GM12878 (cell line): ENCODE data around the gene ZNF226. TPM values are rescaled to one million over a fixed set of nuclear protein-coding genes. Genes with fewer than 3 reads are reported as not detected.

Experiments
- CHD2 ChIP-seq: IDR thresholded peaks from 2 replicates; pipeline ENCODE4 v1.6.1; 2011; ENCODE audit warnings: low read depth, low read length, improper control_type of control experiment, borderline replicate concordance
- EED ChIP-seq: sonication (generic); IDR thresholded peaks from 2 replicates; pipeline ENCODE4 v1.6.1; 2016; ENCODE audit warnings: antibody characterized with exemption, low read depth
- ESRRA ChIP-seq: IDR thresholded peaks from 2 replicates; pipeline ENCODE4 v1.6.1; 2012; ENCODE audit warnings: mild to moderate bottlenecking, low read length, improper control_type of control experiment
- GABPA ChIP-seq: IDR thresholded peaks from 2 replicates; pipeline ENCODE4 v1.6.1; 2014; ENCODE audit warnings: antibody characterized with exemption, low read depth, mild to moderate bottlenecking, inconsistent platforms
- HCFC1 ChIP-seq: fragments of 150-350 bp; IDR thresholded peaks from 2 replicates; pipeline ENCODE4 v1.6.1; 2014; ENCODE audit warnings: low read length
- IKZF2 ChIP-seq, 2 experiments: fragments of 450-650 bp; IDR thresholded peaks; 2 replicates each; pipeline ENCODE4 v1.6.1; 2017; ENCODE audit warnings: mild to moderate bottlenecking in 2 of 2, moderate library complexity in 2 of 2
- IRF4 ChIP-seq: IDR thresholded peaks from 2 replicates; pipeline ENCODE4 v1.6.1; 2011; ENCODE audit warnings: low read depth, low read length
- JUNB ChIP-seq: IDR thresholded peaks from 2 replicates; pipeline ENCODE4 v1.6.1; 2016; ENCODE audit warnings: antibody characterized with exemption, mild to moderate bottlenecking
- PAX5 ChIP-seq: IDR thresholded peaks from 2 replicates; pipeline ENCODE4 v1.6.1; 2011; ENCODE audit warnings: low read depth, low read length, borderline replicate concordance
- POU2F2 ChIP-seq: IDR thresholded peaks from 3 replicates; pipeline ENCODE4 v1.6.1; 2011; ENCODE audit warnings: low read depth, mild to moderate bottlenecking, low read length, borderline replicate concordance
- RELA ChIP-seq: fragments of 450-650 bp; IDR thresholded peaks from 2 replicates; pipeline ENCODE4 v1.8.0; 2014; ENCODE audit warnings: borderline replicate concordance; ENCODE audit not compliant: partially characterized antibody
- SMAD5 ChIP-seq: IDR thresholded peaks from 2 replicates; pipeline ENCODE4 v1.6.1; 2016; ENCODE audit warnings: antibody characterized with exemption, low read depth
- SPI1 ChIP-seq: IDR thresholded peaks from 2 replicates; pipeline ENCODE4 v1.6.1; 2011; ENCODE audit warnings: low read depth, mild to moderate bottlenecking, low read length, moderate library complexity, borderline replicate concordance; ENCODE audit not compliant: insufficient read depth
- TCF3 ChIP-seq: IDR thresholded peaks from 2 replicates; pipeline ENCODE4 v1.6.1; 2012; ENCODE audit warnings: low read depth, mild to moderate bottlenecking, low read length, borderline replicate concordance; ENCODE audit not compliant: insufficient read depth
- YY1 ChIP-seq: IDR thresholded peaks from 2 replicates; pipeline ENCODE4 v1.6.1; 2011; ENCODE audit warnings: low read depth, mild to moderate bottlenecking, low read length
- ZNF24 ChIP-seq: fragments of 450-650 bp; IDR thresholded peaks from 2 replicates; pipeline ENCODE4 v1.6.1; 2017; ENCODE audit warnings: antibody characterized with exemption, mild to moderate bottlenecking
- polyA plus RNA-seq, 11 experiments: library from polyadenylated mRNA; depleted of rRNA in 4 of 11; unstranded in 6 of 11; stranded (reverse) in 5 of 11; fragments of >200 nt; fragmentation: Nextera tagmentation in 4 of 11; fragmentation: Illumina TruSeq in 1 of 11; extraction: Ambion mirVana in 4 of 11; extraction: Trizol in 1 of 11; gene quantifications; 1 replicate in 1 of 11; 2 replicates in 10 of 11; pipeline versions ENCODE4 v1.2.1 to v1.2.3, GENCODE V29; 2011 to 2016; ENCODE audit warnings: inconsistent platforms in 2 of 11, missing spikeins in 2 of 11, low read depth in 1 of 11
- total RNA-seq, 4 experiments: library from RNA; depleted of rRNA in 3 of 4; stranded (reverse); fragments of >200 nt in 3 of 4; fragmentation: Illumina TruSeq in 1 of 4; extraction: Trizol in 1 of 4; gene quantifications; 2 replicates each; pipeline versions ENCODE4 v1.2.1 to v1.2.3, GENCODE V29; 2013 to 2021
- TF ChIP-seq, protein P1 (sequence below): fragments of 450-650 bp; IDR thresholded peaks from 2 replicates; pipeline ENCODE4 v1.6.1; 2016; ENCODE audit warnings: mild to moderate bottlenecking, moderate library complexity, borderline replicate concordance
- TF ChIP-seq, protein P2 (sequence below): fragments of 450-650 bp; formaldehyde crosslinking; IDR thresholded peaks from 2 replicates; pipeline ENCODE4 v1.4.0; 2020; ENCODE audit warnings: mild to moderate bottlenecking, moderate library complexity
- TF ChIP-seq, protein P3 (sequence below): fragments of 450-650 bp; IDR thresholded peaks from 2 replicates; pipeline ENCODE4 v1.6.1; 2014; ENCODE audit warnings: mild to moderate bottlenecking

The ZNF226 gene
- total and polyA plus RNA-seq, 10 of the 15 experiments (the other 5 are each of a cell fraction or from before 2014, with no cell fraction given), result 13.7 to 35.3 (median 18.3) TPM

DNA sequence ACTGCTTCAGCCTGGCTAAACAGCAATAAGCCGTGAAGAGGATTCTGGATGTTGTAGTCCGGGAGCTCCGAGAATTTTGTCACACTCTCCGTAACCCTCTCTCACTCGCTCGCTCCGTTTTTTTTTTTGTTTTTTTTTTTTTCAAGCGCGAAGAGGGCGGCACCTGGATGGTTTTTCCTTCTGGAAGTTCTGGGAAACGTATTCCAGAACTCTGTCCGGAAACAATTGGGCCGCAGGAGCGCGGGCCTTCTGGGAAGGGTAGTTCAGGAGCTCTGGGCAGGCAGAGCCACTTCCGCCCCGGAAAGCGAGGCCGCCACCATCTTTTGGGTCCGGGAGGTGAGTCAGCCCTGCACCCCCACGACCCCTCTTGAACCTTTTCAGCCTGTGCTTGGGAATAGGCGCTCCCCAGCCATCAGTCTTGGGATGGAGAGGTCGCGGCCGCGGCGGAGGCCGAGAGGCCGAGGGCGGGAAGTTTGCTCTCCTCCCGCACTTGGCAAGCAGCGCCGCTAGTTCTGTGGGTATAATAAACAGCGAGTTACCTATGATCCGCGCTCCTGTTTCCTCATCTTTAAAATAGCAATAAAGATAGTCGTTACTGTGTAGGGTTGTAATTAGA, 47.5 kb downstream of the ZNF226 start, which contains the start of gene ZNF227 (continued):
- TF ChIP-seq, protein P1, sequence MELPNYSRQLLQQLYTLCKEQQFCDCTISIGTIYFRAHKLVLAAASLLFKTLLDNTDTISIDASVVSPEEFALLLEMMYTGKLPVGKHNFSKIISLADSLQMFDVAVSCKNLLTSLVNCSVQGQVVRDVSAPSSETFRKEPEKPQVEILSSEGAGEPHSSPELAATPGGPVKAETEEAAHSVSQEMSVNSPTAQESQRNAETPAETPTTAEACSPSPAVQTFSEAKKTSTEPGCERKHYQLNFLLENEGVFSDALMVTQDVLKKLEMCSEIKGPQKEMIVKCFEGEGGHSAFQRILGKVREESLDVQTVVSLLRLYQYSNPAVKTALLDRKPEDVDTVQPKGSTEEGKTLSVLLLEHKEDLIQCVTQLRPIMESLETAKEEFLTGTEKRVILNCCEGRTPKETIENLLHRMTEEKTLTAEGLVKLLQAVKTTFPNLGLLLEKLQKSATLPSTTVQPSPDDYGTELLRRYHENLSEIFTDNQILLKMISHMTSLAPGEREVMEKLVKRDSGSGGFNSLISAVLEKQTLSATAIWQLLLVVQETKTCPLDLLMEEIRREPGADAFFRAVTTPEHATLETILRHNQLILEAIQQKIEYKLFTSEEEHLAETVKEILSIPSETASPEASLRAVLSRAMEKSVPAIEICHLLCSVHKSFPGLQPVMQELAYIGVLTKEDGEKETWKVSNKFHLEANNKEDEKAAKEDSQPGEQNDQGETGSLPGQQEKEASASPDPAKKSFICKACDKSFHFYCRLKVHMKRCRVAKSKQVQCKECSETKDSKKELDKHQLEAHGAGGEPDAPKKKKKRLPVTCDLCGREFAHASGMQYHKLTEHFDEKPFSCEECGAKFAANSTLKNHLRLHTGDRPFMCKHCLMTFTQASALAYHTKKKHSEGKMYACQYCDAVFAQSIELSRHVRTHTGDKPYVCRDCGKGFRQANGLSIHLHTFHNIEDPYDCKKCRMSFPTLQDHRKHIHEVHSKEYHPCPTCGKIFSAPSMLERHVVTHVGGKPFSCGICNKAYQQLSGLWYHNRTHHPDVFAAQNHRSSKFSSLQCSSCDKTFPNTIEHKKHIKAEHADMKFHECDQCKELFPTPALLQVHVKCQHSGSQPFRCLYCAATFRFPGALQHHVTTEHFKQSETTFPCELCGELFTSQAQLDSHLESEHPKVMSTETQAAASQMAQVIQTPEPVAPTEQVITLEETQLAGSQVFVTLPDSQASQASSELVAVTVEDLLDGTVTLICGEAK, result peak; percentile 97
- TF ChIP-seq SPI1 (peak; percentile 52; the same call in 1 of the 2 replicates), SMAD5 (no peak), GABPA (peak; percentile 98), RELA (peak; percentile 43), PAX5 (no peak), HCFC1 (peak; percentile 95), IRF4 (0 out of 2 replicates have a peak, but pooled peaks have one; percentile 11), CHD2 (peak; percentile 56; the same call in 1 of the 2 replicates), EED (no peak), JUNB (0 out of 2 replicates have a peak, but pooled peaks have one; percentile 24), IKZF2 (IDR thresholded peaks at IDR 0.05) (peak; percentile 69 to 75), TCF3 (0 out of 2 replicates have a peak, but pooled peaks have one; percentile 14), ESRRA (0 out of 2 replicates have a peak, but pooled peaks have one; percentile 61), POU2F2 (peak; percentile 57; the same call in 2 of the 3 replicates), ZNF24 (no peak), YY1 (peak; percentile 94)
- TF ChIP-seq, protein P2, sequence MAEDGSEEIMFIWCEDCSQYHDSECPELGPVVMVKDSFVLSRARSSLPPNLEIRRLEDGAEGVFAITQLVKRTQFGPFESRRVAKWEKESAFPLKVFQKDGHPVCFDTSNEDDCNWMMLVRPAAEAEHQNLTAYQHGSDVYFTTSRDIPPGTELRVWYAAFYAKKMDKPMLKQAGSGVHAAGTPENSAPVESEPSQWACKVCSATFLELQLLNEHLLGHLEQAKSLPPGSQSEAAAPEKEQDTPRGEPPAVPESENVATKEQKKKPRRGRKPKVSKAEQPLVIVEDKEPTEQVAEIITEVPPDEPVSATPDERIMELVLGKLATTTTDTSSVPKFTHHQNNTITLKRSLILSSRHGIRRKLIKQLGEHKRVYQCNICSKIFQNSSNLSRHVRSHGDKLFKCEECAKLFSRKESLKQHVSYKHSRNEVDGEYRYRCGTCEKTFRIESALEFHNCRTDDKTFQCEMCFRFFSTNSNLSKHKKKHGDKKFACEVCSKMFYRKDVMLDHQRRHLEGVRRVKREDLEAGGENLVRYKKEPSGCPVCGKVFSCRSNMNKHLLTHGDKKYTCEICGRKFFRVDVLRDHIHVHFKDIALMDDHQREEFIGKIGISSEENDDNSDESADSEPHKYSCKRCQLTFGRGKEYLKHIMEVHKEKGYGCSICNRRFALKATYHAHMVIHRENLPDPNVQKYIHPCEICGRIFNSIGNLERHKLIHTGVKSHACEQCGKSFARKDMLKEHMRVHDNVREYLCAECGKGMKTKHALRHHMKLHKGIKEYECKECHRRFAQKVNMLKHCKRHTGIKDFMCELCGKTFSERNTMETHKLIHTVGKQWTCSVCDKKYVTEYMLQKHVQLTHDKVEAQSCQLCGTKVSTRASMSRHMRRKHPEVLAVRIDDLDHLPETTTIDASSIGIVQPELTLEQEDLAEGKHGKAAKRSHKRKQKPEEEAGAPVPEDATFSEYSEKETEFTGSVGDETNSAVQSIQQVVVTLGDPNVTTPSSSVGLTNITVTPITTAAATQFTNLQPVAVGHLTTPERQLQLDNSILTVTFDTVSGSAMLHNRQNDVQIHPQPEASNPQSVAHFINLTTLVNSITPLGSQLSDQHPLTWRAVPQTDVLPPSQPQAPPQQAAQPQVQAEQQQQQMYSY (CRISPR knock-in tag), result no peak
- TF ChIP-seq, protein P3, sequence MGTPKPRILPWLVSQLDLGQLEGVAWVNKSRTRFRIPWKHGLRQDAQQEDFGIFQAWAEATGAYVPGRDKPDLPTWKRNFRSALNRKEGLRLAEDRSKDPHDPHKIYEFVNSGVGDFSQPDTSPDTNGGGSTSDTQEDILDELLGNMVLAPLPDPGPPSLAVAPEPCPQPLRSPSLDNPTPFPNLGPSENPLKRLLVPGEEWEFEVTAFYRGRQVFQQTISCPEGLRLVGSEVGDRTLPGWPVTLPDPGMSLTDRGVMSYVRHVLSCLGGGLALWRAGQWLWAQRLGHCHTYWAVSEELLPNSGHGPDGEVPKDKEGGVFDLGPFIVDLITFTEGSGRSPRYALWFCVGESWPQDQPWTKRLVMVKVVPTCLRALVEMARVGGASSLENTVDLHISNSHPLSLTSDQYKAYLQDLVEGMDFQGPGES, result no peak
